ENCODE measurements around the gene CCDC34.

DNA sequence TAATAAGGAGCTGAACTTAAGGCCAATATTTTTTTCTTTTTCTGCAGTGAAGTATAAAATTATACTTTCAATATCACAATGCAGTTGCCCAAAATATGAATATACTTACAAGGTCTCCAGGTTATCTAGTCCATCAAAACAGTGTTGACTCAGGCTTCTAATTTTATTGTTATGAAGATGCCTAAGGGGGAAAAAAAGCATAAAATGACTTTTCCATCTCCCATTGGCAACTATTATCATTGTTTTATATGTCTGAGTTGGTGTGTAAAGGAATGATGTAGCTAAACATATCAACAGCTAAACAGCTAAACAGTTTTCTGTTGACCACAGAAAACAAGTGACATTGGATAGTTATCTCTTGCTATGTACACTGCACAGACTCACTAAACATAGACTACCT lies 21.2 kb upstream of the CCDC34 start:
- TF ChIP-seq, protein P1, sequence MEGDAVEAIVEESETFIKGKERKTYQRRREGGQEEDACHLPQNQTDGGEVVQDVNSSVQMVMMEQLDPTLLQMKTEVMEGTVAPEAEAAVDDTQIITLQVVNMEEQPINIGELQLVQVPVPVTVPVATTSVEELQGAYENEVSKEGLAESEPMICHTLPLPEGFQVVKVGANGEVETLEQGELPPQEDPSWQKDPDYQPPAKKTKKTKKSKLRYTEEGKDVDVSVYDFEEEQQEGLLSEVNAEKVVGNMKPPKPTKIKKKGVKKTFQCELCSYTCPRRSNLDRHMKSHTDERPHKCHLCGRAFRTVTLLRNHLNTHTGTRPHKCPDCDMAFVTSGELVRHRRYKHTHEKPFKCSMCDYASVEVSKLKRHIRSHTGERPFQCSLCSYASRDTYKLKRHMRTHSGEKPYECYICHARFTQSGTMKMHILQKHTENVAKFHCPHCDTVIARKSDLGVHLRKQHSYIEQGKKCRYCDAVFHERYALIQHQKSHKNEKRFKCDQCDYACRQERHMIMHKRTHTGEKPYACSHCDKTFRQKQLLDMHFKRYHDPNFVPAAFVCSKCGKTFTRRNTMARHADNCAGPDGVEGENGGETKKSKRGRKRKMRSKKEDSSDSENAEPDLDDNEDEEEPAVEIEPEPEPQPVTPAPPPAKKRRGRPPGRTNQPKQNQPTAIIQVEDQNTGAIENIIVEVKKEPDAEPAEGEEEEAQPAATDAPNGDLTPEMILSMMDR (IDR thresholded peaks at IDR 0.05) = no peak
- TF ChIP-seq POLR2A (IDR thresholded peaks at IDR 0.05) = no peak

All from upper lobe of left lung (tissue), 4 donors.